ENCODE measurements around the gene TNRC6C.

TNRC6C gene

DNA sequence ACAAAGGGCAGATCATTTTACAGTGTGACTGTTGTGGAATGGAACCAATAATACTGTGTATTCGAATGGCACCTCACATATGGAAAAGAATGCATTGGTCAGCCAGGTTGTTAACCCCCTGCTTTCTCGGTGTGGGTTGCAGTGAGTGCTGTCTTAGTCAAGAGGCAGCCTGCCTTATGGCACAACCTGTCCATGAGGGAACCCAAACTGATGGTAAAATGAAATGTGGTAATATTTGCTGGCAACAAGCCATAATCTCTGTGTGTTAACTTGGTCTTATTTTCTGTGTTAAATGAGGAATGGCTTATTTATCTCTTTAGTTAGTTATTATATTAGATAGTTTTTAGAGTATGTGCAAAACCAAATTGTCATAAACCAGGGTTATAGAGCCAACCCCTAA, 88.4 kb downstream of the TNRC6C start:
- no peak overlapping the region for H3K4me3 ChIP-seq (ENCODE audit: low read depth, low read length)
- TF ChIP-seq, protein P1, sequence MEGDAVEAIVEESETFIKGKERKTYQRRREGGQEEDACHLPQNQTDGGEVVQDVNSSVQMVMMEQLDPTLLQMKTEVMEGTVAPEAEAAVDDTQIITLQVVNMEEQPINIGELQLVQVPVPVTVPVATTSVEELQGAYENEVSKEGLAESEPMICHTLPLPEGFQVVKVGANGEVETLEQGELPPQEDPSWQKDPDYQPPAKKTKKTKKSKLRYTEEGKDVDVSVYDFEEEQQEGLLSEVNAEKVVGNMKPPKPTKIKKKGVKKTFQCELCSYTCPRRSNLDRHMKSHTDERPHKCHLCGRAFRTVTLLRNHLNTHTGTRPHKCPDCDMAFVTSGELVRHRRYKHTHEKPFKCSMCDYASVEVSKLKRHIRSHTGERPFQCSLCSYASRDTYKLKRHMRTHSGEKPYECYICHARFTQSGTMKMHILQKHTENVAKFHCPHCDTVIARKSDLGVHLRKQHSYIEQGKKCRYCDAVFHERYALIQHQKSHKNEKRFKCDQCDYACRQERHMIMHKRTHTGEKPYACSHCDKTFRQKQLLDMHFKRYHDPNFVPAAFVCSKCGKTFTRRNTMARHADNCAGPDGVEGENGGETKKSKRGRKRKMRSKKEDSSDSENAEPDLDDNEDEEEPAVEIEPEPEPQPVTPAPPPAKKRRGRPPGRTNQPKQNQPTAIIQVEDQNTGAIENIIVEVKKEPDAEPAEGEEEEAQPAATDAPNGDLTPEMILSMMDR (IDR thresholded peaks at IDR 0.05; ENCODE audit: low read depth, low read length), result no peak

DNA sequence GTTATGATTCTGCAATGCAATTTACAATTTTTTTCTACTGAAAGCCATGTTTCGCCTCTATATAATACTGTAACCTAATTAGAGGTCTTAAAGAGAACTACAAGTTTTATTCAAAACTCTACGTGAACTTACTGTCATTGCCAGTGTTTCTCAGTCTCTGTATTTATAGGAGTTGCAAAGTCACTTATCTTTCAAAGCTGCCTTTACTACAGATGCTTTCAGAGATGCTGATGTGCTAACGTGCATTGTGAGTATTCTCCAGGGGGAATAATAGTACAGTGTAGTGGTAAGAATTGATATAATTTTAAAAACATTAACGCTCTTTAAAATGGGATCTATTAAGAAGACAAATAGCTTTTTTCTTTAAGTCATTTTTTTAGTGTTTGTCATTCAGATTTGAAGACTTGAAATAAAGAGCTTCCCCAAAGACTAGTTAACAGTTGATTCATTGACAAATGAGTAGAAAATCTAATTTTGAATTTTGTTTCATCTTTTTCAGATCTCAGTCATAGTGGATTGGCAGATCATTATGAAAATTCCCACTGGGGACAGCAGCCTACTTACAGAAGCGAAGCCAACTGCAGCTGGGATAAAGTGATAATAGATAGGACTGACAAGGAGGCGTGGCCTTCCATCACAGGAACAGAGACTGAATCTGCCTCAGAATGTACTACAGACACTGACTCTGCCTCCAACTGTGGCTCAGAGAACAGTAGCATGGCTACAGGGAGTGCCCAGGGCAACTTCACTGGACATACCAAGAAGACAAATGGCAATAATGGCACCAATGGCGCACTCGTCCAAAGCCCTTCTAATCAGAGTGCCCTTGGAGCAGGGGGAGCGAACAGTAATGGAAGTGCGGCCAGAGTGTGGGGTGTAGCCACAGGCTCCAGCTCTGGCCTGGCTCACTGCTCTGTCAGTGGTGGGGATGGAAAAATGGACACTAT, 90.1 kb downstream of the TNRC6C start:
- TF ChIP-seq, protein P1 (IDR thresholded peaks at IDR 0.05; ENCODE audit: low read depth, low read length), result no peak

DNA sequence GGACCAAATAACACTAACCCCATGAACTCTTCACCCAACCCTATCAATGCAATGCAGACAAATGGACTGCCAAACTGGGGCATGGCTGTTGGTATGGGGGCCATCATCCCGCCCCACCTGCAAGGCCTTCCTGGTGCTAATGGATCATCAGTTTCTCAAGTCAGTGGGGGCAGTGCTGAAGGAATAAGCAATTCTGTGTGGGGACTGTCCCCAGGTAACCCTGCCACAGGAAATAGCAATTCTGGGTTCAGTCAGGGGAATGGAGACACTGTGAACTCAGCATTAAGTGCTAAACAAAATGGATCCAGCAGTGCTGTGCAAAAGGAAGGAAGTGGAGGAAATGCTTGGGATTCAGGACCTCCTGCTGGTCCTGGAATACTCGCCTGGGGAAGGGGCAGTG, 91.1 kb downstream of the TNRC6C start:
- no peak overlapping the region for H3K4me3 ChIP-seq (ENCODE audit: low read depth, low read length)
- TF ChIP-seq, protein P1 (IDR thresholded peaks at IDR 0.05; ENCODE audit: low read depth, low read length), result no peak

More for the DNA sequence above, 90.1 kb downstream of the TNRC6C start:
- H3K4me3 ChIP-seq (ENCODE audit: low read depth, low read length), result no peak overlapping the region

DNA sequence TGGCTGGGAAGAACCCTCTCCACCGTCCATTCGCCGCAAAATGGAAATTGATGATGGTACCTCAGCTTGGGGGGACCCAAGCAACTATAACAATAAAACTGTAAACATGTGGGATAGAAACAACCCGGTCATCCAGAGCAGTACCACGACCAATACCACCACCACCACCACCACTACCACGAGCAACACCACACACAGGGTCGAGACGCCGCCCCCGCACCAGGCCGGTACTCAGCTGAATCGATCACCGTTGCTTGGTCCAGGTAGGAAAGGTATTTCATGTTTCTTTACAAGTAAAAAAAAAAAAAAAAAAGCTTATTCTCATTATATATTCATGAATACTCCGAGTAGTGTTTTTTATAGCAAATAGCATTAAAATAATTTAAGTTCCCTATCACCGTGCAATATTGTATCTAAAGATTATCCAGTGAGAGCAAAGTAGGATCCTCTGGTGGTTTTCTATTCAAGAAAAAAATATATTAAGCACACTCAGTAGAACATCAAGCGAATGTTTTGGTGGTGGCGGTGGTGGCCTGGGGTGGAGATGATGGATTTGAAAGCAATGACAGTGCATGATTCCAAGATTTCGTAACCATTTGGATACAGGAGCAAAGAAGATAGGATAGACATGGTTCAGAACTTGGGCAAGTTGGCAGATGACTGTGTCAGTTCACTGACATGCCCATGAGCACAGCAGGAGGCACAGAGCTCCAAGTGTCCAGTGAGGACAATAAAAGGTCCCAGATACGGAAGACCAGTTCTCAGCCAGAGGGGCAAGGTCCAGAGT, 92.9 kb downstream of the TNRC6C start:
- TF ChIP-seq, protein P1 (IDR thresholded peaks at IDR 0.05; ENCODE audit: low read depth, low read length), result no peak
- H3K4me3 ChIP-seq (ENCODE audit: low read depth, low read length), result no peak overlapping the region

DNA sequence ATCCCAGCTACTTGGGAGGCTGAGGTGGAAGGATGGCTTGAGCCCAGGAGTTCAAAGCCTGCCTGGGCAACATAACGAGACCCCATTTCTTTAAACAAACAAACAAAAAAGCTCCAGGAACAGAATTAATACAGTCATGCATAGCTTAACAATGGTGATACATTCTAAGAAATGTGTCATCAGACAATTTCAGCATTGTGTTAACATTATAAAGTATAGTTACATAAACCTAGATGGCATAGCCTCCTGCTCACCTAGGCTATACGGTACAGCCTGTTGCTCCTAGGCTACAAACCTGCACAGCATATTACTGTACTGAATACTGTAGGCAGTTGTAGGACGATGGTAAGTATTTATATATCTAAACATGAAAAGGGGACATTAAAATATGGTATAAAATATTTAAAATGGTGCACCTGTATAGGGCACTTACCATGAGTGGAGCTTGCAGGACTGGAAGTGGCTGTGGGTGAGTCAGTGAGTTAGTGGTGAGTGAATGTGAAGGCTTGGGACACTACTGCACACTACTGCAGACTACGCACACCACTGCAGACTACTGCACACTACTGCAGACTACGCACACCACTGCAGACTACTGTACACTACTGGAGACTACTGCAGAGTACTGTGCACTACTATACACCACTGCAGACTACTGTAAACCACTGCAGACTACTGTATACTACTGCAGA, 95.4 kb downstream of the TNRC6C start:
- TF ChIP-seq, protein P1 (IDR thresholded peaks at IDR 0.05; ENCODE audit: low read depth, low read length), result no peak

DNA sequence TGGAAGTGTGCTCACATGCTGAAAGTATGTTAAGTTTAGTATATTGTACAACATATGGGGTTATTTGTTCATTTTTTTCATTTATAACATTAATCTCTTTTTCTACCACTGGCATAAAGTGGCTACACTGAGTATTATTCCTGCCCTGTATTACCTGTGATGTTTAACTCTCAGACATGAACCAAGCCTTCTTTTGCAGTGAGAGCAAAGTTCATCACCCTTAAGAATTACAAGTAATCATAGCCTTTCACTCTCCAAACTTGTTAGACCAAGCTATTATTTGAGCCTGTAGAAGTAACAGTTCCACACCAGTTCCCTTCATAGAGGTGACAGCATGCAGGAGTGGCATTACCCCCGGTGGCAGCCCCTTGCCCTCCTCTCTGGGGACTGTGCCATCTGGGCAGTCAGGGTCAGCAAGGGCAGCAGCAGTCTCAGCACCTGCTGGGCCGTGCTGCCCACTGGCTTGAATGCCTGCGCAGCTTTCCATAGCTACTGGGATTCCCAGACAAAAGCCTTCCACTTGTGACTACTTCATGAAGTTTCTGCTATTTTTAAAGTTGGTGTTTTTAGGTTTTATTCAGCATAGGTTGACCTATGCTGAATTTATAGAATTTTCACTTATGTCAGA, 98.7 kb downstream of the TNRC6C start:
- TF ChIP-seq, protein P1 (IDR thresholded peaks at IDR 0.05; ENCODE audit: low read depth, low read length), result no peak

More for the DNA sequence above, 95.4 kb downstream of the TNRC6C start:
- no peak overlapping the region for H3K4me3 ChIP-seq (ENCODE audit: low read depth, low read length)

More for the DNA sequence above, 98.7 kb downstream of the TNRC6C start:
- no peak overlapping the region for H3K4me3 ChIP-seq (ENCODE audit: low read depth, low read length)
